Loucy (cell line): ENCODE measurements around the gene SASH1.

ENCODE experiments used
- EZH2phosphoT487 ChIP-seq: fragments of 200-600 bp; IDR thresholded peaks from 2 replicates; pipeline ENCODE4 v1.6.1; 2018; ENCODE audit warnings: antibody characterized with exemption, mild to moderate bottlenecking, moderate library complexity, borderline replicate concordance
- TF ChIP-seq, protein P1 (sequence below): fragments of 200-600 bp; sonication (generic); conservative IDR thresholded peaks from 2 replicates; pipeline ENCODE4 v1.5.1; 2014; ENCODE audit warnings: mild to moderate bottlenecking, antibody characterized with exemption, low read length

DNA sequence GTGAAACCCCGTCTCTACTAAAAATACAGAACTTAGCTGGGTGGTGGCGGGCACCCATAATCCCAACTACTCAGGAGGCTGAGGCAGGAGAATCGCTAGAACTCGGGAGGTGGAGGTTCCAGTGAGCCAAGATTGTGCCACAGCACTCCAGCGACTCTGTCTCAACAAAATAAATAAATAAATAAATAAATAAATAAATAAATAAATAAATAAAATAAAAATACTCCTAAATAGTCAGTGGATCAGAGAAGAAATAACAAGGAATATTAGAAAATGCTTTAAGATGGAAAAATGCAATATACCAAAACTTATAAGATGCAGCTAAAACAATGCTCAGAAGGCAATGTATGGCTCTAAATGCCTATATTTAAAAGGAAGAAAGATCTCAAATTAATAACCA is 39.0 kb upstream of the SASH1 start:
- TF ChIP-seq, protein P1, sequence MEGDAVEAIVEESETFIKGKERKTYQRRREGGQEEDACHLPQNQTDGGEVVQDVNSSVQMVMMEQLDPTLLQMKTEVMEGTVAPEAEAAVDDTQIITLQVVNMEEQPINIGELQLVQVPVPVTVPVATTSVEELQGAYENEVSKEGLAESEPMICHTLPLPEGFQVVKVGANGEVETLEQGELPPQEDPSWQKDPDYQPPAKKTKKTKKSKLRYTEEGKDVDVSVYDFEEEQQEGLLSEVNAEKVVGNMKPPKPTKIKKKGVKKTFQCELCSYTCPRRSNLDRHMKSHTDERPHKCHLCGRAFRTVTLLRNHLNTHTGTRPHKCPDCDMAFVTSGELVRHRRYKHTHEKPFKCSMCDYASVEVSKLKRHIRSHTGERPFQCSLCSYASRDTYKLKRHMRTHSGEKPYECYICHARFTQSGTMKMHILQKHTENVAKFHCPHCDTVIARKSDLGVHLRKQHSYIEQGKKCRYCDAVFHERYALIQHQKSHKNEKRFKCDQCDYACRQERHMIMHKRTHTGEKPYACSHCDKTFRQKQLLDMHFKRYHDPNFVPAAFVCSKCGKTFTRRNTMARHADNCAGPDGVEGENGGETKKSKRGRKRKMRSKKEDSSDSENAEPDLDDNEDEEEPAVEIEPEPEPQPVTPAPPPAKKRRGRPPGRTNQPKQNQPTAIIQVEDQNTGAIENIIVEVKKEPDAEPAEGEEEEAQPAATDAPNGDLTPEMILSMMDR, result no peak
- no peak for TF ChIP-seq EZH2phosphoT487
